Loucy (cell line): ENCODE measurements around the gene ASIC2.

Experiments
- EZH2phosphoT487 ChIP-seq: fragments of 200-600 bp; IDR thresholded peaks from 2 replicates; pipeline ENCODE4 v1.6.1; 2018; ENCODE audit warnings: antibody characterized with exemption, mild to moderate bottlenecking, moderate library complexity, borderline replicate concordance
- TF ChIP-seq, protein P1 (sequence below): fragments of 200-600 bp; sonication (generic); conservative IDR thresholded peaks from 2 replicates; pipeline ENCODE4 v1.5.1; 2014; ENCODE audit warnings: mild to moderate bottlenecking, antibody characterized with exemption, low read length

DNA sequence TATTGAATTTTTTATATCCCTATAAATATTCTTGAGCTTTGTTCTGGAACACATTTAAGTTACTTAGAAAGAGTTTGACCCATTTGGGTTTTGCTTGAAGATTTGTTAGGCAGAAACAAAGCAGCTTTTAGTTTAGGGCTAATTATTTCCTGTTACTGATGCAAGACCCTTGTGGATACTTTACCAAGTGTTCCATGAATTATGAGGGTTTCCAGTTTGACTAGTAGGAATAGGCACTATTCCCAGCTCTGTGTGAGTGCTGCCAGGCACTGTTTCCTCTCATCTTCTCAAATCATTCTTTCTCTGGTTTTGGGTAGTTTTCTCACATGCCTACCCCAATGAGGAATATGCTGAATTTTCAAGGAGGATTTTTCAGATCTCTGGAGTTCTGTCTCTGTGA, 221.4 kb downstream of the ASIC2 start:
- TF ChIP-seq, protein P1, sequence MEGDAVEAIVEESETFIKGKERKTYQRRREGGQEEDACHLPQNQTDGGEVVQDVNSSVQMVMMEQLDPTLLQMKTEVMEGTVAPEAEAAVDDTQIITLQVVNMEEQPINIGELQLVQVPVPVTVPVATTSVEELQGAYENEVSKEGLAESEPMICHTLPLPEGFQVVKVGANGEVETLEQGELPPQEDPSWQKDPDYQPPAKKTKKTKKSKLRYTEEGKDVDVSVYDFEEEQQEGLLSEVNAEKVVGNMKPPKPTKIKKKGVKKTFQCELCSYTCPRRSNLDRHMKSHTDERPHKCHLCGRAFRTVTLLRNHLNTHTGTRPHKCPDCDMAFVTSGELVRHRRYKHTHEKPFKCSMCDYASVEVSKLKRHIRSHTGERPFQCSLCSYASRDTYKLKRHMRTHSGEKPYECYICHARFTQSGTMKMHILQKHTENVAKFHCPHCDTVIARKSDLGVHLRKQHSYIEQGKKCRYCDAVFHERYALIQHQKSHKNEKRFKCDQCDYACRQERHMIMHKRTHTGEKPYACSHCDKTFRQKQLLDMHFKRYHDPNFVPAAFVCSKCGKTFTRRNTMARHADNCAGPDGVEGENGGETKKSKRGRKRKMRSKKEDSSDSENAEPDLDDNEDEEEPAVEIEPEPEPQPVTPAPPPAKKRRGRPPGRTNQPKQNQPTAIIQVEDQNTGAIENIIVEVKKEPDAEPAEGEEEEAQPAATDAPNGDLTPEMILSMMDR: no peak
- no peak for TF ChIP-seq EZH2phosphoT487
